NCI-H146 (cell line): Measurements from ENCODE around the gene MPND.

Experiments
- DNase-seq: peaks from one replicate; lab custom pipeline; 2025; lab: John Stamatoyannopoulos, UW

MPND gene

DNA sequence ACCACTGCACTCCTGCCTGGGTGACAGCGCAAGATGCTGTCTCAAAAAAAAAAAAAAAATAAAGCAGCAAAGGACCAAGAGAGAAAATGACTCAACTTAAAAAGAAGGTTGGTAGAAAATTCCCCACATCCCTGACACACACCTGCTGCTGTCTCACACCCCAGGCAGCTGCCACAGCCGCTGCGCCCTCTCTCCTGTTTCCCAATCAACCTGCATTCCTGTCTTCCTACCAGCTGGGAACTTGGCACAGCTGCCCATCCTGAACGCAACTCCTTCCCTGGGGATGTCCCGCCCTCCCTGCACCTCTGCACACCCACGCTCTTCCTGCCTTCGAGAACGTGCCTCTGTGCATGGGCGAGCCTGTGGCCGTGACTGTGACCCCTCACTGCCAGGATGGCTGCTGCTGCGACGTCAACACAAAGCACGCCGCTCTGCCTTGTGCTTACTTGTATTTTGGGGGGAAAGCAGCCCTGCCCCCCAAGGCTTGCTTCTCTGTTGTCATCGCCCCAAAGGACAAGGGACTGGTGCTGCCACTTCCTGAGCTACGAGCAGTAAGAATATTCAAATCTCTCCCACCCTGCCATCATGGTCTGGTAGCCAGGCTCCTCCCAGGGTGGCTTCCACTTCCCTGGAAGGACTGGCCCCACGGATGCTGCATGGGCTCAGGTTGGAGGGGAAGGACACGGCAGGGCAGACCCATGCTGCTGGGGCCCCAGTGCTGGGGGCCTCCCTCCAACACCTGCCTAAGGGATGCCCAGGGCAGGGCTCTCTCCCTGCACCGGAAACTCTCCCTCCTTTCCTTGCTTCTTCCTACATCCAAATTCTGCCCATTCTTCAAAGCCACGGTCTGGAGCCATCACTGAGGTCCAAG is 36.3 kb downstream of the MPND start:
- no peak for DNase-seq

- DNase-seq, result no peak
Measured at GRCh38 chr19:4380254-4380727, 36.9 kb downstream of the MPND start.

DNA sequence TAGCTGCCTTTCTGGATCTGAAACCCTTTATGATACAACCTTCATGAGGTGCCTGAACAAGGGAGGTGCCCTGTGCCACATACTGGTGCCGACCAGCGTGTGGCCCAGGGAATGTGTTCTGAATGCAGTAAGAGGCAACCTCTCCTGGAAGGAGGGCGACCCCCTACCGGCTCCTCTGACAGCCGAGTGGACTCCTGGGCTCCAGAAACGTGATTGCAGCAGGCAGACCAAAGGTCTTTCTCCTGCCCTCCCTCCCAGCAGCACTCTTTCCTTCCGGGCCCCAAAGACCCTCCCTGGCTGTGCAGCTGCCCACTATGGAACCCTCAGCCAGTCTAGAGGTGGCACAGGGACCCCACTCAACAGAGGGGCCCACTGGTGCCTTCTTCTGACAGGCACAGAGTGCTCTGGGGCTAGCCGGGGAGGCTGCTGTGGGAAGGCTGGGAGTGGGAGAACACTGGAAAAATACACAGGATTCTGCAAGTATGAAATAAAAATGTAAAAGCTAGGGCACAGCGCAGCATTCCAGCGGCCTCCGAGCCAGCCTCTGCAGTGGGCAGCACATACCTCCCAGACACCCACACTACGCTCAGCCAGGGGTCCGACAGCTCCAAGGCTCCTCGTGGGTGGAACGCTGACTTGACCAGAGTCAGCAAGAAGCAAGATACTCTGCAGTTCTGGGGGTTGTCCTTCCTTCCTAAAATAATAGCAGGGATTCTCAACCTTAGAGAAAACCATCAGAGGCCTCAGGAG is 42.1 kb downstream of the MPND start:
- DNase-seq, result no peak

GRCh38 chr19:4386041-4386782 is 42.9 kb downstream of the MPND start:
- DNase-seq, result no peak

GRCh38 chr19:4388337-4389063 is 45.1 kb downstream of the MPND start:
- no peak for DNase-seq

- no peak for DNase-seq
Measured at GRCh38 chr19:4389064-4389375, 45.7 kb downstream of the MPND start.

GRCh38 chr19:4389511-4390016 is 46.2 kb downstream of the MPND start:
- DNase-seq, result no peak

DNA sequence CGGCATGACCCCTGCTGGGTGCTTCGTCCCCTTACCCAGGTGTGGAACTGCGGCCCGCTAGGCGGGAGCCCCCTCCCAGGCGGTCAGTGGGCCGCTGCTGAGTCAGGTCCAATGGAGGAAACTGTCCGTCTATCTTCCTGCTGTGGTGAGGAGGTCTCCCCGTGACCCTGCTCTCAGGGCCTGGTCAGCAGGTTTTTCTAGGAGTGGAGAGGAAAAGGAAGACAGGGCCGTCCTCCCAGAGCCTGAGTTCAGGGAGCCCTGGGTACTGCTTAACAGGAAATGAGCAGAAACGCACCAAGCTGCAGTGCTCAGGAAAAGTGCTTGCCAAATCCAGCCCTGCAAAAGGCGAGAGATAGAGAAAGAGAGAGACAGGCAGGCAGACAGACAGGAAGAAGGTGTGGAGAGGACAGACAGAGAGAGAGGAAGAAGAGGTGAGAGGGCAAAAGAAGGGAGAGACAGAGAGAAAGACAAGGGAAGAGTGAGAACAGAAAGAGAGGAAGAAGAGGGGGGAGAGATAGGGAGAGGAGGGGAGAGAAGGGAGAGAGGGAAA is 46.7 kb downstream of the MPND start:
- DNase-seq, result no peak

GRCh38 chr19:4390567-4391305 is 47.4 kb downstream of the MPND start:
- DNase-seq, result no peak

- no peak for DNase-seq
Measured at GRCh38 chr19:4391306-4391693, 47.9 kb downstream of the MPND start.

GRCh38 chr19:4391701-4392483 is 48.5 kb downstream of the MPND start:
- DNase-seq, result no peak

DNA sequence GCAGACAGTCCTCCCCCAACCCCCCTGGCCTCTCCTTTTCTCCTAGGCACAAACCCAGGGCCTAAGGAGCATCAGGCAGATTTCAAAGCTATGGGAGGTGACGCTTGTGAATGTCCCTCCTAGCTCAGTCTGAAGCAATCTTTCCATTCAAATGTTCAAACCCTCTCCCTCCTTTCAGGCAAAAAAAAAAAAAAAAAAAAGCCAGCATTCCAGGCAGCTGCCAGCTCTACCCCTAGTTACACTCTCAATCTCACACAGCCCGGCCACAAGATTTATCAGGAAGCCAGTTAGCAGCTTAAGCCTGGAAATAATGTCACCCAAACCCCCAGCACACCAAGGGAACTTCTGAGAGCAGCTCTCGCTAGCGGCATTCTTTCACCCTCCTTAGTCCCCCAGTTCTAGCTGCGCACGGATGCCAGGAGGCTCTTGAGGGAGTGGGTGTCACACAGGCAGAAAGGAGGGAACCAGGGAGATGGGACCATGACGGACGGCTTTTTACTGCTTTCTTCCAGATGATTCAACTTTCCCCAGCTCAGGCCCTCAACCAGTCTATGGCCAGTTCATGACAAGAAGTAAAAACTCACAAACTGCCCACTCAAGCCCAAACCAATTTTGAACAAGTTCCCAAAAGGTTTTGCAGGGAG is 50.7 kb downstream of the MPND start:
- no peak for DNase-seq

DNA sequence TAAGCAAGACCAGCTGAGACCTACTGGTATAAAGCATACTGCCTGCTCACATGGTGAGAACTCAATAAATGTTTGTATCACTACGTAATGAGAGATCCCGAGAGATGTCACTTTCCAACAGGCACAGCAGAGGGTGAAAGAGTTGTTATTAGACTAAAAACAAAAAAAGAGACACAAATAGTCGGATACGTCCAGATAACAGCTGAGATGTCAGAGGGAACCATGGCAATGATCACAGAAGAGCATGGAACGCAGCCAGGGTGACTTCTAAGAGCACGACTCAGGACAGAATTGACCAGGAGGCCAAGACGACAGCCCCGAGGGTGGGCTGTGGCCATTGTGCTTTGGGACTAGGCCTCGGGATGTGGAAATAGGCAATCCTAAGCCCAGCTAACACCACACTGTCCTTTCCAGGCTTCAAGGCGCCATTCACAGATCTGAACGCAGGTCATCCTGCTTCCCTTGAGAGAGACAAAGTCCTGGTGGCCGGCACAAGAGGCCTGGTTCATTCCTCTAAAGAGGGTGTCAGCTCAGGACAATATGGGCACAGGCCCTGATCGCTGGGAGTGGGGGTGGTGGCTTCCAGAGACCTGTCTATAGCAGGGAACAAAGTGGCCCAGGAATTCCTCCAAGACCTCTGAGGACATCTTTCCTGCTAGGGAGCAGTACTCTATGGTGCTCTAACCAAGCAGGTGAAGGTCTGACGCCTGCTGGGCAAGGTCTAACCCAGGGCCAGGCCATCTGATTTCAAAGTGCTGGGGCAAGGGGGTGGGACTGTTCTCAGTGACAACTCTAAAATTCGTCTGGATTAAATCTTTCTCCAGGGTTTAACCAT is 53.8 kb downstream of the MPND start:
- DNase-seq, result no peak

DNA sequence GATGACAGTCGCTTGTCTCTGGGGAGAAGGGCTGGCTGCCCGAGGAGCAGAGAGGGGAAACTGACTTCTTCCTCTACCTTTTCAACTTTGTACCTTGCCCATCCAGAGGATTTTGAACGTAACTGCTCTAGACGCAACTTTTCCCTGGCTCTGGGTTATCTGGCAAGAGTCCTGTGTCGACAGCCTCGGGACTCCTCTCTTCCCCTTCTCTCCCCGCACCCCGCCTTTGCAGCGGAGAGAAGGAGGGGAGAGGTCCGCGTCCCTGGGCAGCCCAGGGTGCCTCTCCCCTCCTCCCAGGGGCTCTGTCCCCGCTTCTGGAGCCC is 56.4 kb downstream of the MPND start:
- peak; percentile 18 for DNase-seq

DNA sequence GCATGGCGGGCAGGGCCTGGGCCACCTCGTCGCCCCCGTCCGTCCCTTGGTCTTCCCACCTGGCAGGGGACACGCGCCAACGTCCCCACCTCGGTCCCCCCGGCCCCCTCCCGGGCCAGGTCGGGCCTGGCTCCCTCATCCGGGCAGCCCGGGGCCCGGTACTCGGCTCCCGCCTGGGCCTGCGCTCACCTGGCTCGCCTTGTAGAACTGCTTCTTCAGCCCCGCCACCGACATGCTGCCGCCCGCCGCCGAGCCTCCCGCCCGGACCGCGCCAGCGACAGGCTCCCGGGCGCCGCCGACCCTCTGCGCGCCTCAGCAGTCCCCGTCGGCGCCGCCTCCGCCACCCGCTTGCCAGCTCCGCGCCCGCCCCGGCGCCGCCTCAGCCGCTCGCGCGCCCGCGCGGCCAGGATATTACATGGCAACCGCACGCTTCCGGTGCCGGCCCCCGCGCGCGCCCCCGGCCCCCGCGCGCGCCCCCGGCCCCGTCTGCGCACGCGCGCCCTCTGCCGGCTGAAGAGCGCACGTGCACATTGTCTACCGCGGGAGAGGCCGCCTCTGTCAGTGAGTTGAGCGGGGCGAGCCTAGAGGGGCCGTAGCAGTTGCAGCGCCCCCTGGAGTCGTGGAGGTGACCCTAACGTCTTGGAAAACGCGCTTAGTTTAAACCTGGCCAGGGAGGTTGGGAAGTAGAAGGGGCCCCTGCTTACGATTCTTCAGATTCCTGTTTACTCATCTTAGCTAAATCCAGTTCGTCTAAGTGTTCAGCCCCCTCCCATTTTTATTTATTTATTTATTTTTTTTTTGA is 57.0 kb downstream of the MPND start, which contains the start of gene SH3GL1:
TSS of gene SH3GL1 (minus strand) at position 413 of the 802 bp plus-strand sequence. CDS start at position 234, 179 bp downstream.
- peak; percentile 79 for DNase-seq

GRCh38 chr19:4401769-4402170 is 58.4 kb downstream of the MPND start:
- no peak for DNase-seq

DNA sequence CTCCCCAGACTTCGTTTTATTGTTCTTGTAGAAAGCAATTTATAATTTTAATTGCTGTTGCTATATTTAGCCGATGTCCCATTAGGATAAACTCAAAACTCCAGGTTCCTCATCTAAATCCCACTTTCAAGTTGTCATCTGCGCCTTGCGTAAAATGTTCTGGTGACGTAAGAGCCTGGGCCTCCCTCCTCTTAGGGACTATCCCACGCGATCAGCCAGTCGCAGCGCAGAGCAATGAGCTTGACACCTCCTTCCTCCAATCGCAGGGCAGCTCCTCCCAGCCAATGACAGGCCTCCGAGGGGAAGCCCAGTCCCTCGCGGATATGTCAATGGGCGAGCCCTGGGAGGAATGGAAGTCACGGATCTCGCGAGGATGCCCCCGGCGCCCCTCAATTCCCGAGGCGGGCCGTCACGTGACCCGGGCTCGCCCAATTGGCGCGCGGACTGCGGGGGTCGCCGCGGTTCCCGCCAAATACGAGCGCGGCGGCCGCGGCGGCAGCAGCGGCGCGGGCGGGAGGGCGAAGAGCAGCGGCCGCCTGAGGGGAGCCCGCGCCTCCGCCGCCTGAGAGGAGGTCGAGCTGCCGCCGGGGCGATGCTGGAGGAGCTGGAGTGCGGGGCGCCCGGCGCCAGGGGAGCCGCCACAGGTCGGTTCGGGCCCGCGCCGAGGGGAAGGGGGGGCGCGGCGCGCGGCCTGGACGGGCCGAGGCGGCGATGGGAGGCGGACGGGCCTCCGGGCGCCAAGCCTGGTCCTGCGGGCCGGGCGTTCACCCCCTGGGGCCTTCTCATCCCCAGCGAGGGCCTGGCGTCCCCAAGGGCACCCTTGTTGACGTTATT is 59.0 kb downstream of the MPND start, which contains the start of gene CHAF1A:
TSS of gene CHAF1A (plus strand) at position 470 of the 834 bp plus-strand sequence. CDS start at position 593, 123 bp downstream.
- DNase-seq, result peak; percentile 99
